ENCODE measurements around the gene NLRP4. TPM values are rescaled to one million over a fixed set of nuclear protein-coding genes. Genes with fewer than 3 reads are reported as not detected.
A peak's percentile ranks its signal among the peaks of the same experiment; 100 is the strongest.

The NLRP4 gene
- total RNA-seq, 1 donor from 2014 or later, result not detected

DNA sequence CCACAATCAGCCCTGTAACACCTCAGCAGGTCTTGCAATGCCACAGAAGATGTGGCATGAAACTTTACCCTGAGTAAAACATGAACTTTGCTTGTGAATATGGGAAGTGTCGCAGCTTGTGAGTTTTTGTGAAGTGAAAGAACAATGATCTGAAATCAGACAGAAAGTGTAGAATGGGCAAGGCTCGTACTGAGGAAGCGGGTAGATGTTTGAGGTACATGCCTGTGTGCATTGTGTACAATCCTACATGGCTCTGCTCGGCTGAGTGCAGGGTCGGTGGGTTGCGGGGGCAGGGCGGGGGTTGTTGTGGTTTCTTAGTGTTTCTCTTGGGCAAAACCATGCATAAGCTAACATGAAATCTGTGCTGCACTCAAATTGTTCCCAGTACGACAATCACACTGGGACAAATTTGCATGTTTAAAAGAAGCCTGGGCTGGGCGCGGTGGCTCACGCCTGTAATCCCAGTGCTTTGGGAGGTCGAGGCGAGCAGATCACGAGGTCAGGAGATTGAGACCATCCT lies 94.7 kb downstream of the NLRP4 start:
- Mint-ChIP-seq H3K27me3 (ENCODE audit: unreplicated experiment) (no peaks in the 10 kb centered on the region), H3K9me3 (ENCODE audit: unreplicated experiment) (peaks cover 43% of the 10 kb centered on the region)
- peak; percentile 46 for DNase-seq (ENCODE audit: extremely low spot score, unreplicated experiment)

More for the DNA sequence above, 94.7 kb downstream of the NLRP4 start:
- peaks cover 2% of the 10 kb centered on the region for H3K36me3 Mint-ChIP-seq (ENCODE audit: unreplicated experiment)
- TF ChIP-seq, protein P1, sequence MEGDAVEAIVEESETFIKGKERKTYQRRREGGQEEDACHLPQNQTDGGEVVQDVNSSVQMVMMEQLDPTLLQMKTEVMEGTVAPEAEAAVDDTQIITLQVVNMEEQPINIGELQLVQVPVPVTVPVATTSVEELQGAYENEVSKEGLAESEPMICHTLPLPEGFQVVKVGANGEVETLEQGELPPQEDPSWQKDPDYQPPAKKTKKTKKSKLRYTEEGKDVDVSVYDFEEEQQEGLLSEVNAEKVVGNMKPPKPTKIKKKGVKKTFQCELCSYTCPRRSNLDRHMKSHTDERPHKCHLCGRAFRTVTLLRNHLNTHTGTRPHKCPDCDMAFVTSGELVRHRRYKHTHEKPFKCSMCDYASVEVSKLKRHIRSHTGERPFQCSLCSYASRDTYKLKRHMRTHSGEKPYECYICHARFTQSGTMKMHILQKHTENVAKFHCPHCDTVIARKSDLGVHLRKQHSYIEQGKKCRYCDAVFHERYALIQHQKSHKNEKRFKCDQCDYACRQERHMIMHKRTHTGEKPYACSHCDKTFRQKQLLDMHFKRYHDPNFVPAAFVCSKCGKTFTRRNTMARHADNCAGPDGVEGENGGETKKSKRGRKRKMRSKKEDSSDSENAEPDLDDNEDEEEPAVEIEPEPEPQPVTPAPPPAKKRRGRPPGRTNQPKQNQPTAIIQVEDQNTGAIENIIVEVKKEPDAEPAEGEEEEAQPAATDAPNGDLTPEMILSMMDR (IDR thresholded peaks at IDR 0.05), result no peak
- no peak overlapping the region for H3K4me3 Mint-ChIP-seq (ENCODE audit: unreplicated experiment)
- no peaks in the 10 kb centered on the region for H3K4me1 Mint-ChIP-seq (ENCODE audit: unreplicated experiment)
- H3K27ac Mint-ChIP-seq (ENCODE audit: unreplicated experiment), result no peak overlapping the region

Other genes with a start within 250 kb of the NLRP4 start
- gene FIZ1, start 237.0 kb upstream of the NLRP4 start, total RNA-seq, result 17.0 and 19.1 TPM in 2 replicates
- gene ZNF524, start 236.3 kb upstream of the NLRP4 start, total RNA-seq, result 15.5 and 15.6 TPM in 2 replicates
- gene ZNF865, start 230.9 kb upstream of the NLRP4 start, total RNA-seq, result 16.9 and 19.2 TPM in 2 replicates
- 9.2 and 9.6 TPM in 2 replicates for gene ZNF784, start 212.0 kb upstream of the NLRP4 start, total RNA-seq
- gene ZNF580, start 195.5 kb upstream of the NLRP4 start, total RNA-seq, result 62.3 and 79.8 TPM in 2 replicates
- gene ZNF581, start 192.9 kb upstream of the NLRP4 start, total RNA-seq, result 29.6 and 33.8 TPM in 2 replicates
- 25.9 and 28.1 TPM in 2 replicates for gene CCDC106, start 188.3 kb upstream of the NLRP4 start, total RNA-seq
- 174 and 189 TPM in 2 replicates for gene U2AF2, start 181.5 kb upstream of the NLRP4 start, total RNA-seq
- gene EPN1, start 161.3 kb upstream of the NLRP4 start, total RNA-seq, result 142 and 148 TPM in 2 replicates
- not detected in 2 replicates for gene NLRP9, start 98.1 kb upstream of the NLRP4 start, total RNA-seq
- not detected in 2 replicates for gene RFPL4A, start 77.4 kb upstream of the NLRP4 start, total RNA-seq
- not detected in 2 replicates for gene RFPL4AL1, start 67.4 kb upstream of the NLRP4 start, total RNA-seq
- gene NLRP11, start 4.5 kb upstream of the NLRP4 start, total RNA-seq, result not detected in 2 replicates
- gene NLRP13, start 95.8 kb downstream of the NLRP4 start, total RNA-seq, result not detected in 2 replicates
- not detected in 2 replicates for gene NLRP8, start 111.3 kb downstream of the NLRP4 start, total RNA-seq
- not detected in 2 replicates for gene NLRP5, start 150.2 kb downstream of the NLRP4 start, total RNA-seq